Measurements from ENCODE around the gene PRKCA. TPM values are rescaled to one million over a fixed set of nuclear protein-coding genes. Genes with fewer than 3 reads are reported as not detected.

PRKCA gene
- total and polyA plus RNA-seq, 10 of the 15 experiments (the other 5 are each of a cell fraction or from before 2014, with no cell fraction given): 0.11 to 14.6 (median 0.72) TPM

GRCh38 chr17:66412857-66413558 is 110.6 kb downstream of the PRKCA start:
- no peaks in the 10 kb centered on the region for H3K27me3 ChIP-seq (replicated peaks in 1 of 2; ENCODE audit: control insufficient read depth in 2 of 2, insufficient read depth in 2 of 2, low read length in 1 of 2)
- TF ChIP-seq SRF (IDR thresholded peaks at IDR 0.05; ENCODE audit: low read depth in 2 of 2, low read length in 2 of 2) (no peak), TBL1XR1 (IDR thresholded peaks at IDR 0.05; ENCODE audit: low read depth, low read length) (no peak), MLLT1 (IDR thresholded peaks at IDR 0.05) (no peak), SIX5 (IDR thresholded peaks at IDR 0.05; ENCODE audit: low read depth, low read length, severe bottlenecking) (no peak), NR2F1 (conservative IDR thresholded peaks at IDR 0.05) (no peak)
- RAD21 ChIA-PET (ENCODE audit: unreplicated experiment): no interaction called here
- SMC1A ChIA-PET (ENCODE audit: uncharacterized antibody, unreplicated experiment): interaction anchor here (1.2 kb wide), 2 partner anchors 9 to 15 kb away, joined by 3 read pairs; no protein-coding TSS in a partner anchor
- H3K4me3 ChIP-seq: no peak overlapping the region
- no peak overlapping the region for H3K27ac ChIP-seq (ENCODE audit: control insufficient read depth, insufficient read depth)
- H3K4me1 ChIP-seq (ENCODE audit: control insufficient read depth, insufficient read depth, low read length): no peaks in the 10 kb centered on the region
- no peaks in the 10 kb centered on the region for H3K9me3 ChIP-seq (replicated peaks; ENCODE audit: control insufficient read depth, insufficient read depth, low read length)
- in situ Hi-C loops (cut with MboI): no loop called here
- no peaks in the 10 kb centered on the region for H3K36me3 ChIP-seq (ENCODE audit: control insufficient read depth in 2 of 2, insufficient read depth in 2 of 2, low read length in 1 of 2)
- FAIRE-seq (no peak), ATAC-seq (no peak), DNase-seq (ENCODE audit: low read depth, low spot score) (no peak)
- intact Hi-C loops (cut with micrococcal nuclease; ENCODE audit: unreplicated experiment): no loop called here
- 27% methylated on average over 8 of the region's 8 CpGs for WGBS (ENCODE audit: insufficient coverage, insufficient replicate concordance, low lambda C conversion rate, missing lambda C conversion rate)
- H2AFZ ChIP-seq (ENCODE audit: control insufficient read depth, low read depth, low read length): no peak overlapping the region
- no peaks in the 10 kb centered on the region for H3K79me2 ChIP-seq (ENCODE audit: control insufficient read depth, insufficient read depth, low read length)
- no peak overlapping the region for H3K9ac ChIP-seq (ENCODE audit: control insufficient read depth, insufficient read depth, low read length)
- BruUV-seq (replicated peaks): no TSS peak
- CTCF ChIA-PET: interaction anchor here (0.6 to 1.3 kb wide), 2 partner anchors 10 to 30 kb away, joined by 3 read pairs; no protein-coding TSS in a partner anchor
- H3K4me2 ChIP-seq (ENCODE audit: control insufficient read depth, insufficient read depth): no peak overlapping the region
- H4K20me1 ChIP-seq (ENCODE audit: control insufficient read depth, insufficient read depth): no peaks in the 10 kb centered on the region; the same call in 1 of the 2 replicates
- POLR2A ChIA-PET: interaction anchor here (0.6 to 0.9 kb wide), 2 partner anchors 82 to 281 kb away, joined by 3 to 7 read pairs; no protein-coding TSS in a partner anchor

Data from GM12878 (cell line).